GM23338 (cell line): ENCODE results near the gene ADA. TPM values are rescaled to one million over a fixed set of nuclear protein-coding genes. Genes with fewer than 3 reads are reported as not detected.

Source experiments
- ATAC-seq: fragments of 200-7000 bp; cut with Tn5 transposase; 3 replicates; pipeline ENCODE4 v1.9.1; 2020
- DNase-seq: peaks from one replicate; pipeline ENCODE4 v3.0.0-alpha.2; 2015; ENCODE audit warnings: low spot score
- H2AFZ ChIP-seq: fragments of 200-600 bp; sonication (generic); 2 replicates; pipeline ENCODE4 v1.8.0; 2016; ENCODE audit warnings: antibody characterized with exemption, mild to moderate bottlenecking, moderate library complexity
- H3F3A ChIP-seq: fragments of 200-600 bp; sonication (generic); replicated peaks from 2 replicates; pipeline ENCODE4 v1.8.0; 2017; ENCODE audit warnings: antibody characterized with exemption, mixed run types, low read depth
- H3K27ac ChIP-seq: fragments of 200-600 bp; sonication (generic); 2 replicates; pipeline ENCODE4 v1.6.1; 2016; ENCODE audit warnings: low read depth
- H3K27me3 ChIP-seq: fragments of 200-600 bp; sonication (generic); 2 replicates; pipeline ENCODE4 v1.8.0; 2016; ENCODE audit warnings: mild to moderate bottlenecking, mixed run types, moderate library complexity; ENCODE audit not compliant: insufficient read depth
- H3K36me3 ChIP-seq: fragments of 200-600 bp; sonication (generic); 2 replicates; pipeline ENCODE4 v1.8.0; 2016; ENCODE audit warnings: mild to moderate bottlenecking; ENCODE audit not compliant: insufficient read depth
- H3K4me1 ChIP-seq: fragments of 200-600 bp; sonication (generic); 2 replicates; pipeline ENCODE4 v1.8.0; 2016; ENCODE audit warnings: mild to moderate bottlenecking, moderate library complexity; ENCODE audit not compliant: insufficient read depth
- H3K4me2 ChIP-seq: fragments of 200-600 bp; sonication (generic); 2 replicates; pipeline ENCODE4 v1.7.1; 2017; ENCODE audit warnings: mixed run types
- H3K4me3 ChIP-seq: fragments of 200-600 bp; sonication (generic); 2 replicates; pipeline ENCODE4 v1.6.1; 2016; ENCODE audit warnings: mixed run types
- H3K79me2 ChIP-seq: fragments of 200-600 bp; sonication (generic); replicated peaks from 2 replicates; pipeline ENCODE4 v1.8.0; 2017; ENCODE audit warnings: mild to moderate bottlenecking; ENCODE audit not compliant: insufficient read depth
- H3K9me2 ChIP-seq: fragments of 200-600 bp; sonication (generic); 2 replicates; pipeline ENCODE4 v1.8.0; 2017; ENCODE audit not compliant: insufficient read depth
- H4K20me1 ChIP-seq: fragments of 200-600 bp; sonication (generic); replicated peaks from 2 replicates; pipeline ENCODE4 v1.8.0; 2017; ENCODE audit warnings: mild to moderate bottlenecking; ENCODE audit not compliant: insufficient read depth
- H3K27ac Mint-ChIP-seq: 2 replicates; pipeline ENCODE4 v1.8.0; 2020; ENCODE audit warnings: inconsistent platforms, mild to moderate bottlenecking, moderate library complexity, mixed read lengths
- H3K27me3 Mint-ChIP-seq: 3 replicates; pipeline ENCODE4 v1.8.0; 2022; ENCODE audit warnings: low read depth, mild to moderate bottlenecking, moderate library complexity, mixed read lengths, inconsistent platforms; ENCODE audit not compliant: insufficient read depth, poor library complexity
- H3K36me3 Mint-ChIP-seq: 3 replicates; pipeline ENCODE4 v1.8.0; 2021; ENCODE audit warnings: low read depth, mild to moderate bottlenecking, inconsistent platforms, moderate library complexity, mixed read lengths
- H3K4me1 Mint-ChIP-seq: 3 replicates; pipeline ENCODE4 v1.8.0; 2020; ENCODE audit warnings: mild to moderate bottlenecking, inconsistent platforms, mixed read lengths
- H3K4me3 Mint-ChIP-seq: 3 replicates; pipeline ENCODE4 v1.8.0; 2021; ENCODE audit warnings: moderate library complexity, mild to moderate bottlenecking, inconsistent platforms, mixed read lengths
- H3K9me3 Mint-ChIP-seq: 3 replicates; pipeline ENCODE4 v1.8.0; 2020; ENCODE audit warnings: moderate library complexity, mild to moderate bottlenecking, inconsistent platforms, mixed read lengths
- CREB1 ChIP-seq: fragments of 250-450 bp; sonication (Bioruptor Pico); IDR thresholded peaks from 2 replicates; pipeline ENCODE4 v1.5.0; 2020; ENCODE audit warnings: low read depth, mild to moderate bottlenecking, moderate library complexity
- ETS1 ChIP-seq: IDR thresholded peaks from 2 replicates; pipeline ENCODE4 v1.6.1; 2016; ENCODE audit warnings: antibody characterized with exemption
- EZH2 ChIP-seq: fragments of 200-600 bp; sonication (generic); IDR thresholded peaks from one replicate; pipeline ENCODE4 v1.8.0; 2017; ENCODE audit warnings: antibody characterized with exemption, mild to moderate bottlenecking, low read depth; ENCODE audit not compliant: unreplicated experiment
- EZH2phosphoT487 ChIP-seq: fragments of 200-600 bp; sonication (generic); IDR thresholded peaks from one replicate; pipeline ENCODE4 v1.8.1; 2018; ENCODE audit warnings: antibody characterized with exemption; ENCODE audit not compliant: unreplicated experiment
- NANOG ChIP-seq: IDR thresholded peaks from 2 replicates; pipeline ENCODE4 v1.6.1; 2016; ENCODE audit warnings: antibody characterized with exemption, borderline replicate concordance
- STAT1 ChIP-seq: IDR thresholded peaks from one replicate; pipeline ENCODE4 v1.6.1; 2016; ENCODE audit warnings: antibody characterized with exemption; ENCODE audit not compliant: unreplicated experiment
- ZNF114 ChIP-seq: fragments of 250-450 bp; sonication (Bioruptor Pico); IDR thresholded peaks from 2 replicates; pipeline ENCODE4 v1.5.0; 2020; ENCODE audit warnings: mild to moderate bottlenecking, moderate library complexity
- ZNF462 ChIP-seq: fragments of 250-450 bp; sonication (Bioruptor Pico); IDR thresholded peaks from 2 replicates; pipeline ENCODE4 v1.5.0; 2020; ENCODE audit warnings: mild to moderate bottlenecking, moderate library complexity
- polyA plus RNA-seq: library from polyadenylated mRNA; unstranded; fragments of >200 nt; fragmentation: Nextera tagmentation; extraction: Ambion mirVana; gene quantifications from 2 replicates; pipeline ENCODE4 v1.2.1, GENCODE V29; 2016
- total RNA-seq: library from RNA; depleted of rRNA; stranded (reverse); fragments of >200 nt; shearing (Covaris generic); gene quantifications from 2 replicates; pipeline ENCODE4 v1.2.3, GENCODE V29; 2014

ADA gene
- total and polyA plus RNA-seq, 2 experiments from 2014 or later = 15.8 to 16.2 TPM

- Histone ChIP-seq H3K4me3 (peak overlapping the region; percentile 29), H2AFZ (no peak overlapping the region), H3K27me3 (no peaks in the 10 kb centered on the region), H3K79me2 (no peaks in the 10 kb centered on the region), H3K36me3 (no peaks in the 10 kb centered on the region), H3K27ac (no peak overlapping the region), H3K4me2 (peak overlapping the region; percentile 69), H3K9me2 (no peaks in the 10 kb centered on the region), H3K4me1 (peaks cover 16% of the 10 kb centered on the region), H4K20me1 (no peaks in the 10 kb centered on the region; the same call in 1 of the 2 replicates), H3F3A (no peaks in the 10 kb centered on the region)
- DNase-seq (peak; percentile 36), ATAC-seq (peak; percentile 72)
- Mint-ChIP-seq H3K4me1 (peaks cover 44% of the 10 kb centered on the region), H3K36me3 (no peaks in the 10 kb centered on the region), H3K27me3 (peaks cover 9% of the 10 kb centered on the region), H3K9me3 (no peaks in the 10 kb centered on the region), H3K27ac (peak overlapping the region; percentile 37), H3K4me3 (peak overlapping the region; percentile 4; the same call in 1 of the 3 replicates)
- TF ChIP-seq NANOG (no peak), CREB1 (CRISPR knock-in tag) (no peak), ZNF114 (CRISPR knock-in tag) (no peak), EZH2phosphoT487 (no peak), ETS1 (no peak), EZH2 (no peak), ZNF462 (CRISPR knock-in tag) (no peak), STAT1 (no peak)
Measured at GRCh38 chr20:44585057-44585963, 66.2 kb downstream of the ADA start.
